Duodenal mucosa (tissue), 2 donors: ENCODE data around the gene DOCK1.

ENCODE experiments used
- H3K27ac ChIP-seq: one replicate; pipeline ENCODE4 v1.7.0; 2013; ENCODE audit warnings: low read depth, low read length
- H3K27me3 ChIP-seq, 2 donors: one replicate each; pipeline ENCODE4 v1.7.0; 2013; ENCODE audit warnings: low read length in 2 of 2, control low read depth in 1 of 2; ENCODE audit not compliant: insufficient read depth in 2 of 2, control insufficient read depth in 1 of 2
- H3K36me3 ChIP-seq, 2 donors: one replicate each; pipeline ENCODE4 v1.7.0; 2013; ENCODE audit warnings: low read length in 2 of 2, control low read depth in 1 of 2; ENCODE audit not compliant: insufficient read depth in 2 of 2, control insufficient read depth in 1 of 2
- H3K4me1 ChIP-seq, 2 donors: one replicate each; pipeline ENCODE4 v1.7.0; 2013; ENCODE audit warnings: low read length in 2 of 2, control low read depth in 1 of 2; ENCODE audit not compliant: insufficient read depth in 2 of 2, control insufficient read depth in 1 of 2
- H3K4me3 ChIP-seq, 2 donors: one replicate each; pipeline ENCODE4 v1.7.0; 2013; ENCODE audit warnings: low read length in 2 of 2, low read depth in 1 of 2
- H3K9ac ChIP-seq, 2 donors: one replicate each; pipeline ENCODE4 v1.7.0; 2013; ENCODE audit warnings: low read length in 2 of 2, low read depth in 1 of 2
- H3K9me3 ChIP-seq, 2 donors: one replicate each; pipeline ENCODE4 v1.7.0; 2013; ENCODE audit warnings: low read length in 2 of 2, control low read depth in 1 of 2; ENCODE audit not compliant: control insufficient read depth in 1 of 2

Gene DOCK1

DNA sequence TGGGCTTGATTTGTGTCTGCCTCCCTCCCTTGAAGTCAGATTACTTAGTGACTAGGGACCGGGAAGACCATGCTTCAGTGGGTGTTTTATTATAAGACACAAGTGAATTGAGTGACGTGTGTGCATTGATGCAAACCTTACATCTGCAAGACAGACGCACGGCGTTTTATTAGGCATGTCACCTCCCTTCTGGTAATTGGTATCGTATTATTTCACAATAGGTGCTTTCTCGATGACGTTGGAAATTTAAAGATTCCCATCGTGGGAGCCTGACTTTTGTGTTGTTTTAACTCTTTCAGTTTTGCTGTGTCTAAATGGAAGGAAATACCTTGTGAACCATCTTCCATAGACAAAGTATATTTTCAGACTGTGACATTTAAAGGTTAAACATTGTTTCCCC is 158.5 kb downstream of the DOCK1 start:
- Histone ChIP-seq H3K36me3 (peaks cover 22 to 44% of the 10 kb centered on the region in 2 donors), H3K27ac (no peak overlapping the region), H3K27me3 (no peaks in the 10 kb centered on the region), H3K4me3 (no peak overlapping the region), H3K9me3 (peaks cover 0 to 6% of the 10 kb centered on the region in 2 donors), H3K4me1 (no peaks in the 10 kb centered on the region), H3K9ac (no peak overlapping the region)

DNA sequence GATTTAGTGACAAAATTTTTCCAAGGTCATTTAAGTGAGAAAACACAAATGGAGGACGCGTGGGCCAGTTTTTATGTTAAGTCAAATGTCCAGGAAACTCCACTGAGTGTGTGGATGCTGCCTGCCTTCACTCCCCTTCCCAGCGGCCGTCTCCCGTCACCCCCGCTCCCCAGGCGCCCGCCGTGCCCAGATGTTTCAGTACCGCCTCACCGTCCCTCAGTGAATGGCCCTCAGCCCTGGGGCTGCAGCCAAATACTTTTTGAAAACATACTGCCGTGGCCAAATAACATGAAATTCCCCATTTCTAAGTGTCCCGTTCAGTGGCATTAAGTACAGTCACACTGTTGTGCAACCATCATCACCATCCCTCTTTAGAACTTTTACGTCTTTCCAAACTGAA is 159.2 kb downstream of the DOCK1 start:
- H3K4me1 ChIP-seq = no peaks in the 10 kb centered on the region
- H3K4me3 ChIP-seq = no peak overlapping the region
- H3K9ac ChIP-seq = no peak overlapping the region
- H3K36me3 ChIP-seq = peaks cover 20 to 44% of the 10 kb centered on the region in 2 donors
- no peaks in the 10 kb centered on the region for H3K27me3 ChIP-seq
- no peak overlapping the region for H3K27ac ChIP-seq
- H3K9me3 ChIP-seq = no peaks in the 10 kb centered on the region

DNA sequence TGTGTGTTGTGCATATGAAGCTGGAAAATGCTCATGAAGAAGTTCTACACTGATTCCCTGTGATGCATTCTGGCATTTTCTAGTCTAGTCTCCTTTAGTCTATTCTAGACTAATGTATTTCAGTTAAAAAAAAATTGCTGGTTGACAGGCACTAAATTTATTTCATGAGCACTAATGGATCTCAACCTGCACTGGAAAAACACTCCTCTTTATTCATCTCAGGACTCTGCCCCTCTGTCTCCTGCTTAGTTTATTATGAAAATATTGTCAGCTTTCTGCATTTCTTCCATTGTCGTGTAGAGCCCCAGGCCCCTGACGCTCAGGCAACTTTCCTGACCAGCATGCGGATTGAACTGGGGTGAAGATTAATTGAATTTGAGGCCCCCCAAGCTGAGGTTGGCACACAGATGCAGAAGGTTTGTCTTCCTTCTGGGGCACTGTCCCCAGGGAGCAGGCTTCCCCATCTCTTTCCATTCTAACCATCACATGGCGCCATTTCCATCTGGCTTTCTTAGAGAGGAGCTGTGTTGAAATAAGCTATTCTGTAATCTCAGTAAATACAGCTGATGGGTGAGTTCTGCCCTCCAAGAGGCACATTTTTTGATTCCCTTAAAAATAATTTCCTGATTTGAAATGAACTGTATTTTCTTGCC is 162.4 kb downstream of the DOCK1 start:
- no peaks in the 10 kb centered on the region for H3K4me1 ChIP-seq
- no peak overlapping the region for H3K27ac ChIP-seq
- no peak overlapping the region for H3K9ac ChIP-seq
- H3K27me3 ChIP-seq = no peaks in the 10 kb centered on the region
- H3K9me3 ChIP-seq = no peaks in the 10 kb centered on the region
- H3K36me3 ChIP-seq = peaks cover 19 to 44% of the 10 kb centered on the region in 2 donors
- no peak overlapping the region for H3K4me3 ChIP-seq

DNA sequence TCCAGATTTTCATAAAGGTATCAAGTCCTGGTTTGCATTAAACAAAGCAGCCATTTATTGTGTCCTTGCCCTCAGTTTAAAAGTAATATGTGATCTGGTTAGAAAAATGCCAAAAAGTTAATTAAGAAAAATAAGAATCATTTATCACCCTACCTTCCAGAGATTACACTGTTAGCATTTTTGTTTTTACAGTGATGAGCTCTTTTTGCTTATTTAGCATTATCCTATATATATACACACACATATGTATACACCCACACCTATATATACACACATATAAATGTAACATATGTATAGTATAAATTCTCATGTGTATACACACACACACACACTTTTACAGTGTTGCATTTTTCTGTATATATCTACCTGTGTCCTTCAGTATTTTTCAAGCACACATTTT is 163.3 kb downstream of the DOCK1 start:
- no peak overlapping the region for H3K4me3 ChIP-seq
- no peaks in the 10 kb centered on the region for H3K4me1 ChIP-seq
- H3K9me3 ChIP-seq = no peaks in the 10 kb centered on the region
- no peak overlapping the region for H3K9ac ChIP-seq
- no peaks in the 10 kb centered on the region for H3K27me3 ChIP-seq
- H3K36me3 ChIP-seq = peaks cover 13 to 42% of the 10 kb centered on the region in 2 donors
- no peak overlapping the region for H3K27ac ChIP-seq

DNA sequence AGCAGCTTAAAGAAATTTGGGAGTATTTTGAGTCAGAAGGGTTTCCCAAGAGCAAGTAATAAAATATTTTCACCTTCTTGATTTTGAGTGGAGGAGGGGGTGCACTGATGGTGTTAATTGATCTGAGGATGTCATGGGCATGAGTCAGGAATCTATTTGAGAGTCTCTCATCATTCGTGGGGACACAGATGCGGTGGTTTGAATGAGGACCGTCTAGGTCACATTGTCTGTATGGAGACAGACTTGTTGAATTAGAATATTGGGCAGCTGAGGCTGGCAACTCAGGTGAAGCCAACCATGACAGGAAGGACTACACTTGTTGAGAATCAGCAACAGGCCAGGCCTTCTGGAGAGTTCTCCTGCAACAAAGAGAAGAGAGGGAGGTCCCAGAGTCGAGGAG is 164.2 kb downstream of the DOCK1 start:
- Histone ChIP-seq H3K36me3 (peaks cover 16 to 46% of the 10 kb centered on the region in 2 donors), H3K27me3 (no peaks in the 10 kb centered on the region), H3K9ac (no peak overlapping the region), H3K27ac (no peak overlapping the region), H3K9me3 (no peaks in the 10 kb centered on the region), H3K4me1 (no peaks in the 10 kb centered on the region), H3K4me3 (no peak overlapping the region)

DNA sequence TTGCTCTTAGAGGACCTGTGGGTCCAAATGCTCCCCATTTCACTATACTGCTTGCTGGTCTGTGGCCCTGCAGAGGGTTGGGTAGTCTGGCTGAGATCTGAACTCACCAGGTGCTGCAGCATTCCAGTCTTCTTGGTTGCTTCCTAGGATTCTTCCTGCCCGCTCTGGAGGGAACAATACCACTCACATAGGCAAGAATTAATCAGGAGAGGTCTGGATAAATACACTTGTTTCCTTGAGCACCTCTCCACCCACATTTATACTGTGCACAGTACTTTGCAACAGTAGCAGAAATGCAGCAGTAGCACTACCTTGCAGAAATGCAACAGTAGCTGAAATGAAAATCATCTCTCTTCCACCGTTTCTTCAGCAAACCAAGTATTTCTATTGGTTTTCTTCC is 165.9 kb downstream of the DOCK1 start:
- Histone ChIP-seq H3K4me1 (no peaks in the 10 kb centered on the region), H3K36me3 (peaks cover 16 to 46% of the 10 kb centered on the region in 2 donors), H3K27ac (no peak overlapping the region), H3K27me3 (no peaks in the 10 kb centered on the region), H3K9me3 (no peaks in the 10 kb centered on the region), H3K4me3 (no peak overlapping the region), H3K9ac (no peak overlapping the region)

DNA sequence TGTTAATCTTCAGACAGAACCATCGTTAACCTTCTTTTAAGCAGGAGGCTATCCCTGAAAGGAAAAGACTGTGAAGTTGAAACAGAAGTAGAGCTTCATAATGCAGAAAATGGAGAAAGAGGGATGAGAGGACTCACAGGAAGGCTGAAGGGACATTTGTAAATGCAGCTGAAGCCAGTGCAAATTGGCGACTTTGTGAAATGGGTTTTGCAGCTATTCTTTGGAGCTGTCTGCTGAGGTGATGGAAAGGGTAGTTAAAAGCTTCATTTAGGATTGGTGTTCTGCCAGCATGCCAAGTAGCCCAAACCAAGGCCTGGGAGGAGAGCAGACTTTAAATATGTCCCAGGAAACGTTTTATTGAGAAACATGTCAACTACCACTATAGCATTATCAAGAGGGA is 168.4 kb downstream of the DOCK1 start:
- H3K36me3 ChIP-seq = peaks cover 14 to 36% of the 10 kb centered on the region in 2 donors
- H3K9me3 ChIP-seq = no peaks in the 10 kb centered on the region
- no peak overlapping the region for H3K4me3 ChIP-seq
- no peaks in the 10 kb centered on the region for H3K4me1 ChIP-seq
- no peak overlapping the region for H3K9ac ChIP-seq
- H3K27me3 ChIP-seq = no peaks in the 10 kb centered on the region
- no peak overlapping the region for H3K27ac ChIP-seq

DNA sequence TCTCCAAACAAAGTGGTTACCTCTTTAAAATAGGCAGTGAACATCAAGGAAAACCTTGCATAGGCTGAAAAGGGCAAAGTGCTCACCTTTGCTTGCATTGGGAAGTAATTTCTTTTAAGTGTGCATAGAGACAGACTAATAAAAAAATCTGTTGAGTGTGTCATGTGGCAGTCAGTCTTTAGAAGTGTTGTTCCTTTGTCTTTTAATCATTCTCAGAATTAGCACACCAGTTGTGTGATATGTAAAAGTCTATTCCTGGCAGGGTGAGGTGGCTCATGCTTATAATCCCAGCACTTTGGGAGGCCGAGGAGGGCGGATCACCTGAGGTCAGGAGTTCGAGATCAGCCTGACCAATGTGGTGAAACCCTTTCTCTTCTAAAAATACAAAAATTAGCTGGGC is 174.2 kb downstream of the DOCK1 start:
- H3K9ac ChIP-seq = no peak overlapping the region
- H3K27me3 ChIP-seq = no peaks in the 10 kb centered on the region
- no peaks in the 10 kb centered on the region for H3K9me3 ChIP-seq
- H3K4me3 ChIP-seq = no peak overlapping the region
- H3K36me3 ChIP-seq = peaks cover 6 to 17% of the 10 kb centered on the region in 2 donors
- no peaks in the 10 kb centered on the region for H3K4me1 ChIP-seq
- no peak overlapping the region for H3K27ac ChIP-seq

DNA sequence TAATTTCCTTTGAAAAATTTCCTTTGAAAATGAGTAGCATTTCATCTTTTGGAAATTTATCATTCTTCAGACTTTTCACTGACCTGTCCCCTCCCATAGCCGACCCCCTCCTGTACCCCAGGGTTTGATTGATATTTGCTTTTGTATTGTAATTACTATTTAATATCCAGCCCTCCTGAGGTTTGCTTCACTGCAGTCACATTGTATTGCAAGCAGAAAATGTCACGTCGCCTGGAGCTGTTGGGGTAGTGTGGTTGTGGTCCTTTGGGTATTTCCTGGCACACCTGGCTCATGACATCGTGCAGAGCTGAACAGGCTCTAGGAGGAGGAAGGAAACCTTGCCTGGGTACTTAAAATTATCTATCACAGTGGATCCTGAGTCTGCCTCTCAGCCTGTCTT is 175.1 kb downstream of the DOCK1 start:
- Histone ChIP-seq H3K27ac (no peak overlapping the region), H3K9me3 (no peaks in the 10 kb centered on the region), H3K4me1 (no peaks in the 10 kb centered on the region), H3K27me3 (no peaks in the 10 kb centered on the region), H3K4me3 (no peak overlapping the region), H3K36me3 (peaks cover 6 to 16% of the 10 kb centered on the region in 2 donors), H3K9ac (no peak overlapping the region)

DNA sequence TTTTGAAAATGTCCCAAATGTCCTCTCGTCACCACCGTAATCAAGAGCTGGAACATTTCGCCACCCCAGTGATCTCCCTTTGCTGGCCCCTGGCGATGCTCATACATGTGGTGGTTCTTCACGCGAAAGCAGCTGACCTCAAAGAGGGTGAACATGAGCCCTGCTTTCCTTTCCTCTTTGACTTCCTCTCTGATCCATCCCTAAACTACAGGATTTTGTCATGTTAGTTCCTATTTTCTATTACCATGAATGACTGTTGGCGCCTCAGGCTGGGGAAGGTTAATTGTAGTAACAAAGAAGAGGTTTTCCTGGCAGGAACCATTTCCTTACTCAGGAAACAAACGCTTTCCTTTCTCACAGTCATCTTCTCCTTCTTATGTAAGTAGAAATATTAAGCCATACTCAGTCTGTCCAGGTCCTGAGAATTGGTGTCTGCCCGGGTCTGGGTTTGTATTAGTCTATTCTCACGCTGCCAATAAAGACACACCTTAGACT is 176.7 kb downstream of the DOCK1 start:
- Histone ChIP-seq H3K9me3 (no peaks in the 10 kb centered on the region), H3K27ac (no peak overlapping the region), H3K36me3 (peaks cover 6 to 9% of the 10 kb centered on the region in 2 donors), H3K9ac (no peak overlapping the region), H3K27me3 (no peaks in the 10 kb centered on the region), H3K4me3 (no peak overlapping the region), H3K4me1 (no peaks in the 10 kb centered on the region)
